Mucosa of gallbladder (tissue), 1 donor: ENCODE data around the gene KCNJ1. TPM values are rescaled to one million over a fixed set of nuclear protein-coding genes. Genes with fewer than 3 reads are reported as not detected.

ENCODE experiments used
- DNase-seq: peaks from one replicate; pipeline ENCODE4 v3.0.0-alpha.2; 2020; ENCODE audit warnings: low spot score
- total RNA-seq: library from RNA; stranded (reverse); gene quantifications from one replicate; pipeline ENCODE4 v1.2.1, GENCODE V29; 2021
- donor health status: DM: no; HTN: no; CAD: no.

The KCNJ1 gene
- total RNA-seq, 1 donor from 2014 or later, result not detected

DNA sequence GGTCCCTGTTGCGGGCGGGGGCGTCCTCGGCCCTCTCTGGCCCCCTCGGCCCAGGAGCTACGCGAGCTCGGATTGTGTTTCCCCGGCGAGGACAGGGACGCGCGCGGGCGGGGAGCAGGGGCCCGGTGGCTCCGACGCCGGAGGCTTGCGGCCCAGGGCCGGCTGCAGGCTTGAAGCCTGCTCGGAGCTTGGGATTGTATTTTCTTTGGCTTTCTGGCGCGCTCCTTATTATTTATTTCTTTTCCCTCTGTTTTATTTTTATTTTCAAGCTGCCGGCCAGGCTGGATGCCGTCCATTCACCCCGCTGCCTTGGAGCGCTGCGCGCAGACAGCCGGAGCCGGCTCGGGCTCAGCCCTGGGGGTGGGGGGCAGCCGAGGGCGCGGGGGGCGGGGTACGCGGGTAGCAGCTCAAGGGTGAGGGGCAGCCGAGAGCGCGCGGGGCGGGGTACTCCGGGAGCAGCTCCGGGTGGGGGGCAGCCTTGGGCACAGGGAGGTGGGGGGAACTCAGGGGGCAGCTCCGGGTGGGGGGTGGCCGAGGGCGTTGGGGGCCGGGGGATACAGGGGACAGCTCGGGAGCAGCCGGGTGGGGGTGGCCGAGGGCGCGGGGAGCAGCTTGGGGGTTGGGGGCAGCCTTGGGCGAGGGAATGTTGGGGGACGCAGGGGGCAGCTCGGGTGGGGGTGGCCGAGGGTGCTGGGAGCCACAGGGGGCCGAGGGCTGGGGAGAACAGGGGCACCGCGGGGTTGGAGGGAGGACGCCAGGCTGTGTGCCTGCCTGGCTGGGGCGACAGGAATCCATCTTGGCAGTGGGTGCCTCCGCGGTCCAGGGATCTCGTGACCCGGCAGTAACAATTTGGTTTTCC lies 42.7 kb downstream of the KCNJ1 start:
- DNase-seq, result no peak

DNA sequence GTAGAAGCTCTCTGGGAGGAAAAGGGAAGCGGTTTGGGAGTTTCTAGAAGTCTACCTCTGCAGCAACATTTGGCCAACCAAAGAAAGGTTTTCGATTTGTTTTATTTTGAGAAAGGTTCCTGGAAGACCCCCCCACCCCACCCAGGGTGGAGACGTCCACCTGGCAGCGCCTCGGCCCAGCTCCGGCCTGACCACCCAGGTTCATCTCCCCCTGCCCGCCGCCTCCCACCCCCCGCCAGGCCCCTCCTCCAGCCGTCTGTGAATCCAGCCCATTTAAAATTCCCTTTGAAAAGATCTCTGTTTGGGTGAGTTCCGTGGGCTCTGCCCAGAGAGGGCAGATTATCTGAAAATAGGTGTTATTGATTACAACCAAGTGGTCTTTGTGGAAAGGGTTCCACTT lies 43.3 kb downstream of the KCNJ1 start:
- DNase-seq, result no peak

DNA sequence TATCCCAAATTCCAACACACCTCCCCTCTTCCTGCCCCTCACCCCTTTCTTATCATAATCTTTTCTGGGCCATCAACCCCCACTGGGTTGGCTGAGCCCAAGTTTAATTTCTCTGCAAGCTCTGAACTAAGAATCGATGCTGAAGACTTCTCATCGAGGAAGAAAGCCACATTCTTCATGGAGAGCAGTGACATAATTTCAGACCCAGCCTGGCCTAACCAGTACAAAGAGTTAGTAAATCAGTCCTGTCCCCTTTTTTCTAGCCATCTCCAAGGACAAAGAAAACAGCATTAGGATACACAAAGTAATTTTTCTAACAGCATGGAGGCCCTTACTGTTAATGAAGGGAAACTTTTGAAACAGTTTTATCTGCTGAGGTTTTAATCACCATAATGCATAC lies 45.0 kb downstream of the KCNJ1 start:
- DNase-seq, result no peak

DNA sequence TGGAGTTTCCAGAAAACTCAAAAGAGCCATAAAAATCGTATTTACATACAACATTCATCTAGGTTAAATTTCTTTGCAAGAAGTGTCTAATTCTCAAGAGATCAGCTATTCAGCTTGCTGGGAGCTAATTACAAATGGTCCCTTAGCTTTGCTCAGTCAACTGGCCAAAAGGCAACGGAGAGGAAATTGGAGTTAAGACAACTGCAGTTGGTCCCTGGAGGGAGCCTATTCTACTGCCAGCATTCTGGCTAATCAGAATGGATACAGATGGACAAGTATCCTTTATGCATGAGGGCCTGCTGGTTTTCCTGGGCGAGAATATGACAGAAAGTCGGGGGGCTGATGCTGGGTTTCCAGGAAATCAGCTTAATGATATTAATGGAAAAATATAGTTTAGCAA lies 45.5 kb downstream of the KCNJ1 start:
- DNase-seq, result no peak

DNA sequence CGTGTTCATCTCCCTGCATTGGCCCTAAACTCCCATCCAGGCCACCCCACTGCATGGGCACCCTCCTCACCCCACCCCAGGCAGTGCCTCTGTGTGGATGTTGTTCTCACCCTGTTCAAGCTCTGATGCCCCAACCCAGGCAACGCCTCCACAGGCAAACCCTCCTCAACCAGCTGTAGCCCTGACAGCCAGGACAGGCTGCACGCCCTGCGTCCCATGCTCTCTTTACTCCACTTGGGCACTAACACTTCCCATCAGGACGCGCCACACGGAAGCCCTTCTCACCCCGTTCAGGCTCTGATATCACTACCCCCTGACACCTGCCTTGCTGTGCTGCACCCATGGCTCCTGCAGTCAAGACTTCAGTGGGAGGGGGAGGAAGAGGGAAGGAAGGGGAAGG lies 47.9 kb downstream of the KCNJ1 start:
- no peak for DNase-seq

DNA sequence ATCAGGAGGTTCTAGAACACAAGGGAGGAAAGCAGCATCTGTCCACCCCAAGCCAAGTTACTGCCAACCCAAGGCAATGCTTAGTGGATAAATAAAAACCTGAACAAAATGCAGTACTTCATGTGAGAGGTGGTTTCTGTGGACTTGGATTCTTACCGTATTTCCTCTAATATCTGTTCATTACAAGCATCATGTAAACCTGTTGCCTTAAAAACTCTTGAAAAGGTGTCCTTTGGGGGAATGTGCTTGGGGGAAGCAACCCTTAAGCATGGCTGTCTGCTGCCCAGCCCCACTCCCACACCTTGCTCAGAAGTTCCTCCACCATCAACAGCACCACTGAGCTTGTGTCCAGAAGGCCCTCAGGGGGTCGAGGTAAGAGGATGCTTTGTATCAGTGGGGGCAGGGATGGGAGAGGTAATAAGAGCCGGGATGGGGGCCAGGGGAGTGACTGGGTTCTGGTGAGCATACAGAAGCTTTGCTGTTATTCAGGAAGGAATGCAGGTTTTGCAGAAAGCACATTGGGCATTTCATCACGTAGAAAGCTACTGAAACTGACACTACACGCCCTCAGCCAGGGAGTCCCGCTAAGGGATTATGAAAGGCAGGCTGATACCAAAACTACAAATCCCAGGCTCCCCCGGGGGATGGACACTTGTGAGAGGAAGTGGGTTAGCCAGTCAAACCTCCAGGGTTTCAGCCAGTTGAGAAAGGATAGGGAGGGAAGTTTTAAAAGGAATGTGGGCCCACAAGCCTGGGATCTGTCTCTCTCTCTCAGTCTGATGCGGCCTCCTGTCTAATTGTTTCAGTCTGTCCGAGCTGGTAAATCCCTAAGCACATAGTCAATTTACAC lies 52.0 kb downstream of the KCNJ1 start:
- peak; percentile 48 for DNase-seq

DNA sequence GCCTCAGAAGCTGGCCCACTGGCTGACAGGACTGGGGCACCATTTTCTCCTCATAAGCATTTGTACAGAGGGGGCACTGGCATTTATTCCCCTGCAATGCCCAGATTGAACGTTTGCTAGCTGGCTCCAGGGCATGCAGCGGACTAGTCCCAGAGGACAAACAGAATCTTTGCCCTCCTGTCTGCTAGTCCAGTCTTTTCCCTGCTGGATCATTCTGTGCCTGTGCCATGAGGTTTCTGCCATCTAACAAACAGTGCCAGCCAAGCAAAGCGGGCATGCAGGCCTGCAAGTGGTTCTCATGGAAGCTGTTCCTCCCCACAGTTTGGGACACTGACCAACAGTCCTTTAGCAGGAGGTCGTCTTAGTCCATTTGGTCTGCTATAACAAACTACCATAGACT lies 53.4 kb downstream of the KCNJ1 start:
- DNase-seq, result no peak

DNA sequence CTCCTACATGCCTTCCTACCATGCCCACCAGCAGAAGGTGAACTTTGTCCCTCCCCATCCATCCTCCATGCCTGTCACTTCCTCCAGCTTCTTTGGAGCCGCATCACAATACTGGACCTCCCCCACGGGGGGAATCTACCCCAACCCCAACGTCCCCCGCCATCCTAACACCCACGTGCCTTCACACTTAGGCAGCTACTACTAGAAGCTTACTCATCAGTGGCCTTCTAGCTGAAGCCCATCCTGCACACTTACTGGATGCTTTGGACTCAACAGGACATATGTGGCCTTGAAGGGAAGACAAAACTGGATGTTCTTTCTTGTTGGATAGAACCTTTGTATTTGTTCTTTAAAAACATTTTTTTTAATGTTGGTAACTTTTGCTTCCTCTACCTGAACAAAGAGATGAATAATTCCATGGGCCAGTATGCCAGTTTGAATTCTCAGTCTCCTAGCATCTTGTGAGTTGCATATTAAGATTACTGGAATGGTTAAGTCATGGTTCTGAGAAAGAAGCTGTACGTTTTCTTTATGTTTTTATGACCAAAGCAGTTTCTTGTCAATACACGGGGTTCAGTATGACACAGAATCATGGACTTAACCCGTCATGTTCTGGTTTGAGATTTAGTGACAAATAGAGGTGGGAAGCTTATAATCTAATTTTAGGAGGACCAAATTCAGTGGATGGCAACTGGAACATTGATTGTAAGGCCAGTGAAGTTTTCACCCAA lies 56.1 kb downstream of the KCNJ1 start:
- DNase-seq, result no peak

DNA sequence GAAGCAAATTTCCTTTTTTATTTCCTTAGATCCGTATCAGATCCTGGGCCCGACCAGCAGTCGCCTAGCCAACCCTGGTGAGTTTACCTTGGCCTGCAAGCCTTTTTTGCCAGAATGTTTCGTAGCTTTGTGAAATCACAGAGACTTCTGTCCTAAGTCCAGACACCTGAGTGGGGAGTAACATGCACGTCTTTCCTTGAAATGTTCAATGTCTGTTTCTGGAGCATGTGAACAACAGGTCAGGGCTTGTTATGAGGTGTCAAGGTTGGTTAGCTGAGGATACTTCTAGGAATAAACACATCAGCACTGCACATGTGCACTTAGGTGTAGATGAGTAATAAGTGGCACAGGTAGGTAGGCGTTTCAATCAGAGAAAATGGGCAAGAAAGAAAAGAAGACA lies 58.0 kb downstream of the KCNJ1 start:
- DNase-seq, result no peak

DNA sequence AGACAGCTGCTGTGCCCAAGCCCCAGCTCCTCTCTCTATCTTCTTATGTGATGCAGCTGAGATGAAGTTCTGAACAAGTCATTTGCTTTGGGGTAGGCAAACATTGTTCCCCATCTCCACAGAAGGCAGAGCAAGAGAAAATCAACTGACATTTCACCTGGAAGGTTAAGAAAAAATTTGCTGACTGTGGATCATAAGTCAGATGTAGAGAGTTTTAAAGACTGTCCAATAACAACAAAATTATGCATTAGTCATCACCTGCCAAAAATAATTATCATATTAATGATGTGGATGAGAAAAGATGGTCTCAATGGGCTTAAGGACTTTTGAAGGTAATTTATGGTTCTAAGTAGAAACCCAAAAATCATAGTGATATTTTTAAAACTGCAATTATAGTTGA lies 59.2 kb downstream of the KCNJ1 start:
- no peak for DNase-seq

DNA sequence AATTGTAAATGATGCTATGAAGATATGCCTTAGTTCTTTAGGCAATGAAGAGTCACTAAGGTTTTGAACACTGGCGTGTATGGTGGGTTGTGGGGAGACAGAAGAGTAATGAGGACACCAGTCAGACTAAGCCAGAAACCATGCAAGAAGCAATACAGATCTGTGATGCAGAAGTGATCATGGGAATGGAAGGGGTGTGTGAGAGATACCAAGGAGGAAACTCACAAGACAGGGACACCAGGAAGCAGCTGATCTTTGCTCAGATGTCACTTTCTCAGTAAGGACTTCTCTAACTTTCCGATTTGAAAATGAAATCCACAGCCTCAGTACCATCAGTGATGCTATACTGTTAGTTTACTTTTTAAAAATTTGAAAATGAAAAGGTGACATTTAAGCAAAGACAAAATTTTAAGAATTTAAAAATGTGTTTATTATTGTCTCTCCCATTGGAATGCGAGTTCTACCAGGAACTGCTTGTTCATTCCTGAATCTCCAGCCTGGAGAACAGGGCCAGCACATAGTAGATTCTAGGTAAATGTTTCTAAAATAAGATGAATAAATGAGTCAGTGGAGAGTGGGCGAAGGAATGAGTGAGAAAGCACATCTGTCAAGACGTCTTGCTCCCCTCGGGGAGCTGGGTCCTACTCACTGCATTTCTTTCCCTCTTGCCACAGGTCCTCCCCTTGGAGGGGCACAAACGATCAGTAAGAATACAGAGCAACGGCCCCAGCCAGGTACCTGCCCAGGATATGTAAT lies 60.4 kb downstream of the KCNJ1 start:
- no peak for DNase-seq

DNA sequence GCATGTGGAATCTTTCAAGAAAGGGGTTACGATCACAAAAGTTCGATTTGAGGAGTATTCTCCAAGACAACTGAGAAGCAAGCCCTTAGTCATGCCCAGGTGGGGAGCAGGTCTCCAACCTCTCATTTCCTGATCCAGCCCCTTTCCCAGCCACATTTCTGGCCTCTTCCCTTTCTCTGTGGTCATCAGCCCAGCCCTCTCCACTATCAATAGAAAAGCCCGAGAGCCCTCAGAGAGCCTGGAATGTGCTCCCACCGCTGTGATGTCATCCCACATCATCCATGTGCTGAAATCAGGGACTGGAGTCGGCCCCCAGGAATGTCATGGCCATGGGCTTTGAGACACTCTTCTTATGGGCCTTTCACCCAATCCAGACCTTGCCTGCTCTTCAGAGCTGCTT lies 62.6 kb downstream of the KCNJ1 start:
- DNase-seq, result no peak

DNA sequence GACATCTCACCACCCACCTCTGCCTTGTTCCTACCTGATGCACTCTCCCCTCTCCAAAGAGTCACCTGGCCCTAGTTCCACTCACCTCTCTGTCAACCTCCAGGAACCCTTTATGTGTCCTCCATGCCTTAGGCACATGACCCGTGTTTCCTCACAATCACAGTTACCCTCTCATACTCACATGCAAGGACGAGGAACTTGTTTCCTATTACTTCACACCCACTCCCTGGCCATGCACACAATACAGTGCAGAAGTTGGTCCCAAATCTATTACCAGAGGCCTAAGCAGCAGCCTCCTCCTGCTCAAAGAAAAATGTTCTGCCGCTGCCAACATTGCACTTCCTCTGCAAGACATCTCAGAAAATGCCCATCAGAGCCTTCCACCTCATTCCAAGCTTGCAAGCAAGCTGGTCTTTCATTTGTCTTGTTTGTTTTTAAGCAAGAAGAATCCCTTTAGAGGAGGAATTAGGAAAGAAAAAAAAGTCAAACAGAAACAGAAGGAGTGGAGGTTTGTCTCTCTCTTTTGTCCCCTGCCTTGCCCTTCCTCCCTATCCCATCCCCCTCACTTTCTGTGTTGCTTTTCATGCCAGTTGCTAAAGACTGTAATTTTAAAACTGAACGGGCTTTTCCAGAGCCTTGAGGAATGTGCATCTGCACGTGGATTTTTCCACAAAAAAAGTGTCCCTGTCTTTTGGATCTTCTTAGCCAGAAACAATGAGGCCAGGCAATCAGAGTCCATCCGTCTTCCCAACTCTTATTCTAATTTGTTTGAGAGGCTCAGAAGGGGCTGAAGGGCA lies 63.4 kb downstream of the KCNJ1 start:
- DNase-seq, result no peak

DNA sequence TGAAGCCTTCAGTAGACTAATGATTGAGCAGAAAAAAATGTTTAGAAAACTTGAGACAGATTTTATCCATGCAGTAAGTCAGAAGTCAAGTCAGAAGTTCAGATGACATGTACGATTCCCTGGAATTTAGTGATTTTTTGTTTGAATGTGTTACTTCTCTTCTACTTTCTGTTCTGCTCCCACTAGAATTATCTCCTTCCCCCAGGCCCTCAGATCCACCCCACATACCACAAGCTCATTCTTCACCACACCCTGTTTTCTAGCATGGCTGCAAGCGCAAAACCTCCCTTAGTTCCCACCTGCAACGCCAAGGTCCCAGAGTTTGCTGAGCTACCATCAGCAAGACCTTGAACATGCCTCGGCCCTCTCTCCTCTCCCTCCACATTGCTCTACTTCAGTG lies 64.1 kb downstream of the KCNJ1 start:
- no peak for DNase-seq

DNA sequence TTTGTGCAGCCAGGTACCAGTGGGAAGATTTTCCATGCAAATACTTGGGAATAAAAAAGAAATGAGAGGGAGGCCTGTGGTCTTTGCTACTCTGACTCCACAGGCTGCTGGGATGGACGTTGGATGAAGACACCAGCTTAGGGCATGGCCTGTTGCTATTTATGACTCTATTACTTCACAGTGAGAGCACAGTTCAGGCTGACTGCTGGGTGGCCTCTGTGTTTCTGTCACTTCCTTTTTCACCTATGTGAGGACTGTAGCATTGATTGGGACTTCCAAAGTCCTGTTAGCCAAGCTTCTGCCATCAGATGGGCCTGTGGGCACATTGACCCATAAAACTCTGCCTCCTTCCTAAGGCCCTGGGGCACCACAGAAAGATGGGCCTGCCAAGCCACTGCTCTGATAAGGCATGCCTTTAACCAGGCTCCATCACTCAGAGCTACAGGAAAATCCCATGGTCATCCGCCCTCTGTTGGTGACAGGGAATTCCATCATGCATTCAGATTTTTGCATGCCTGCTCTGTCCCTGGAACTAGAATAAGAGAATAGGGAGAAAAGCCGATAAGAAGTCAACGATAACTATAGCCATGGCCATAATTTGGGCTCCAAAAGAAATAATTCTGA lies 64.6 kb downstream of the KCNJ1 start:
- DNase-seq, result no peak

DNA sequence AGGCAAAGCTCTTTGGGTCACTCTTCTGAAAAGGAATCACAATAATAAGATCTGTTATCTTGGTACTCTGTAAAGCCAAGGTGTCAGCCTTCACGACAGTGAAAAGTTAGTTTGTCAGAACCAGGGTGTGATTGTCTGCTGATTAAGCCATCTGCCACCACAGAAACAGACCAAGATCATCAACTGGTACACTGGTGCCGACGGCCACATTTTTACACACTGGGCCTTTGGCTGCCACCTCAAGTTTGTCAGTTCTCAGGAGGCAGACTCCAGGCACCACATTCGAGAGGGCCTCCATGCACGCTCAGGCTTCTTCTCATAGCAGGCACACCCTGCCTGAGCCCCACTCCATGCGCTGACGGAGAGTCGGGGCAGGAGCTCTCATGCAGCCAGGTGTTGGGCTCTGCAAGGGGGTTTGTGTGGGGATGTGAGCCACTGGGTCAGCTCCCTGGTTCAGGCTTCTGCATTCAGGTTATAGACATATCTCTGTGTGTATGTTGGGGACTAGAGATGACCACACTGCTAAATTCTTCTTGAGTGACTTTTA lies 66.2 kb downstream of the KCNJ1 start:
- DNase-seq, result no peak

DNA sequence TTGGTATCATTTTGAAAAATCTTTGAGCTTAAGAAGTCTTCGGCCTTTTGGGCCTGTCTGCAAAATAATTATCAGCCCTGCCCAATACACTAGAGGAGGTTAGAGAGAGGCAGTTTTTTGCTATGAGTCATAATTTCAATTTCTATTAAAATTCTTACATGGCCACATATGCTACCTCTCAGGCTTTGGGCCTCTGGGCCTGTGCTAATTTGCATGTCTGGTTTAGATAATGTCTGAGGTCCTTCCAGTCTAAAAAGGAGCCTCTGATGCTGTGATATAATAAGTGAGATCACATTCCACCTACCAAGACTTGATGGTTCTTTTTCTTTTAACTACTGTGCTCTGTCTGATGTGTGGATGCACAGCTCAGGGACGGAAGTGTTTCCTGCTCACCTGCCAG lies 70.8 kb downstream of the KCNJ1 start:
- no peak for DNase-seq

DNA sequence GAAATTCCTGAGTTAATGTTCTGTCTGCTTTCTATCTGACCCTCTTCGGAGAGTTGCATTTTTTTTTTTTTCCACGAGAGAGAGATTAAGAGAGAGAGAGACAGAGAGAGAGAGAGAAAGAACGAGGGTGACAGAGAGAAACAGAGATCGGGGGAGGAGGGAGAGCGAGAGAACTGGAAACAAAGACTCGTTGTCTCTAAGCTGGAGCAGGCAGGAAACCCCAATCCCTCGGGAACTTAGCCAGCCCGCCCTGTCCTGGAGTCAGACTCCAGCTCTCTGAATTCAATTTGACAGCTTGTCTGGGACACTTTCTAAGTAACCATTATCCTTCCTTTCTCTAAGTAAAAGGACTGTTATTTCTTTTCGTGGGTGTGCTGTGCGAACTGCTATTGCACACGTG lies 76.9 kb downstream of the KCNJ1 start:
- DNase-seq, result no peak

DNA sequence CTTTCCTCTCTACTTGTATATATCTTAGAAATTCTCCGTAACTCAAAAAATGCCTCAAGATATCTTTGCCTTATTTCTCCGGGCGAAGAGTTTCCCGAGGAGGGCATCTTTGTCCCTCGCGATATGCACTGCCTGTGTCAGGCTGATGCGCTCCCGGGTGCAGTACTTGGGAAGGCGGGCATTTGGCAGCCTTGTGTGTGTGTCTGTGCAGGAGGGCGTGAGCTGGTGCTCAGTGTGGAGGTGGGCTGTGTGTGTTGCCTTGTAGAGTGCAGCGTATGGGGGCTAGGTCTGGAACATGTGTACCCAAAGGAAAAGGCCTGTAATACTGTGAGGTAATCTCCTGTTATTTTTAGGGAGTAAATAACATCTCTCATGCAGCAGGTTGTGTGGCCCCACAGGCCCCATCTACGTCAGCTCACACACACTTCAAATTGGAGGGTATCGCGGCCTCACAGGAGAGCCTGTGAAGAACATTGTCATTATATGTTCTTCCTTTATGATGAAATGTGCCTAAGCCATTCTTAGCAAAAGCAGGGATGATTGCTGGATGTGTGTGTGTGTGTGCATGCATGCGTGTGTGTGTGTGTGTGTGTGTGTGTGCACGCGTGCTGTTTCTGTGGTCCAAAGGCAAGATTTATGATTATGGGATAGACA lies 77.5 kb downstream of the KCNJ1 start:
- no peak for DNase-seq
